GM13977 (cell line): ENCODE data around the gene MAGED4B.
"Not testable (repeated sequence)": the region's sequence is repeated elsewhere in the genome, so short reads cannot be mapped to it uniquely, and the experiment has no call there.

ENCODE experiments used
- DNase-seq: peaks from one replicate; pipeline ENCODE4 v3.0.0; 2012; ENCODE audit warnings: low spot score
- CTCF ChIP-seq: IDR thresholded peaks from 2 replicates; pipeline ENCODE4 v1.5.1; 2012; ENCODE audit warnings: mild to moderate bottlenecking, control low read depth; ENCODE audit not compliant: insufficient read depth; ENCODE audit errors: extremely low read depth, missing control alignments
- in situ Hi-C: fragments of 300-500 bp; cut with MboI; formaldehyde crosslinking; loops from one replicate; pipeline ENCODE4 v1.12.0; 2022; ENCODE audit warnings: low sequenced_read_pairs, low pct_unique_long_range_greater_than_20kb, mixed read lengths, inconsistent platforms; ENCODE audit not compliant: unreplicated experiment

Gene MAGED4B

GRCh38 chrX:52068666-52069640 lies at the start of gene MAGED4B:
Gene MAGED4B (minus strand): TSS chrX:52069183. CDS start chrX:52068172, 1,011 bp downstream.
- DNase-seq, in situ Hi-C loops: not testable (repeated sequence)

- TF ChIP-seq CTCF: no peak
- DNase-seq: no peak
- in situ Hi-C loops: no loop called here
These were observed 49.3 kb upstream of the MAGED4B start for GRCh38 chrX:52118262-52118661.

- DNase-seq: no peak
- in situ Hi-C loops: no loop called here
- TF ChIP-seq CTCF: no peak
These were observed 13.6 kb upstream of the MAGED4B start for GRCh38 chrX:52082578-52082977.

GRCh38 chrX:52078131-52078530 lies 9.1 kb upstream of the MAGED4B start:
- in situ Hi-C loops: no loop called here
- DNase-seq: no peak
- TF ChIP-seq CTCF: no peak

GRCh38 chrX:52042288-52042687 lies 26.7 kb downstream of the MAGED4B start:
- DNase-seq, in situ Hi-C loops: not testable (repeated sequence)

- TF ChIP-seq CTCF: no peak
- no peak for DNase-seq
- in situ Hi-C loops: no loop called here
These were observed 34.8 kb downstream of the MAGED4B start for GRCh38 chrX:52034211-52034610.

GRCh38 chrX:52031371-52031770 lies 37.6 kb downstream of the MAGED4B start:
- in situ Hi-C loops: no loop called here
- no peak for DNase-seq
- TF ChIP-seq CTCF: no peak

GRCh38 chrX:52015794-52016193 lies 53.2 kb downstream of the MAGED4B start:
- TF ChIP-seq CTCF: no peak
- in situ Hi-C loops: no loop called here
- no peak for DNase-seq
